BJ (cell line): ENCODE results near the gene LRRC4B. TPM values are rescaled to one million over a fixed set of nuclear protein-coding genes. Genes with fewer than 3 reads are reported as not detected.

Experiments
- CTCF ChIA-PET: fragments of 350-600 bp; formaldehyde crosslinking; extraction: SDS; loops from one replicate; lab custom pipeline; 2021; ENCODE audit warnings: antibody characterized with exemption, inconsistent platforms; lab: Yijun Ruan, JAX
- POLR2A ChIA-PET: fragments of 300-600 bp; sonication (Branson Sonifier 250); formaldehyde crosslinking; extraction: SDS; loops from one replicate; lab custom pipeline; 2021; ENCODE audit warnings: antibody characterized with exemption; lab: Charles Lee
- DNase-seq: peaks from one replicate; pipeline ENCODE4 v3.0.0-alpha.2; 2011; ENCODE audit warnings: low read depth
- H3K27me3 ChIP-seq: 2 replicates; pipeline ENCODE4 v1.6.0; 2011; ENCODE audit warnings: low read length; ENCODE audit not compliant: control insufficient read depth, insufficient read depth
- H3K36me3 ChIP-seq: 2 replicates; pipeline ENCODE4 v1.5.1; 2011; ENCODE audit warnings: low read length; ENCODE audit not compliant: control insufficient read depth, insufficient read depth
- H3K4me3 ChIP-seq: 2 replicates; pipeline ENCODE4 v1.5.1; 2011; ENCODE audit warnings: low read depth, mild to moderate bottlenecking, control low read depth, low read length
- CTCF ChIP-seq: IDR thresholded peaks from 2 replicates; pipeline ENCODE4 v1.5.1; 2011; ENCODE audit warnings: low read depth, mild to moderate bottlenecking, control low read depth, inconsistent platforms, low read length, moderate library complexity; ENCODE audit not compliant: insufficient read depth
- polyA plus RNA-seq: library from polyadenylated mRNA; depleted of rRNA; stranded (reverse); fragments of >200 nt; gene quantifications from 2 replicates; pipeline ENCODE4 v1.2.3, GENCODE V29; 2011

The LRRC4B gene
- polyA plus RNA-seq, 1 experiment: 0.06 TPM

- ChIA-PET CTCF (interaction anchor here (1.6 kb wide), 1 partner anchor 12 kb away, joined by 7 read pairs; no protein-coding TSS in a partner anchor), POLR2A (no interaction called here)
- DNase-seq: no peak
- TF ChIP-seq CTCF: no peak
- no peaks in the 10 kb centered on the region for H3K27me3 ChIP-seq
- no peaks in the 10 kb centered on the region for H3K36me3 ChIP-seq
- H3K4me3 ChIP-seq: no peak overlapping the region
Measured at GRCh38 chr19:50549059-50549926, 18.9 kb downstream of the LRRC4B start.

- CTCF ChIA-PET: interaction anchor here (1.2 to 1.5 kb wide), 2 partner anchors 8 to 11 kb away, joined by 4 to 6 read pairs; no protein-coding TSS in a partner anchor
- Histone ChIP-seq H3K4me3 (no peak overlapping the region), H3K27me3 (no peaks in the 10 kb centered on the region), H3K36me3 (no peaks in the 10 kb centered on the region)
- POLR2A ChIA-PET: no interaction called here
- TF ChIP-seq CTCF: no peak
- DNase-seq: no peak
Measured at GRCh38 chr19:50548191-50549058, 19.8 kb downstream of the LRRC4B start.

GRCh38 chr19:50547385-50548190, 20.6 kb downstream of the LRRC4B start:
- no peak for DNase-seq
- ChIA-PET CTCF (interaction anchor here (1.2 to 1.5 kb wide), 2 partner anchors 8 to 10 kb away, joined by 4 to 6 read pairs; no protein-coding TSS in a partner anchor), POLR2A (no interaction called here)
- TF ChIP-seq CTCF: no peak
- no peaks in the 10 kb centered on the region for H3K36me3 ChIP-seq
- H3K4me3 ChIP-seq: no peak overlapping the region
- H3K27me3 ChIP-seq: no peaks in the 10 kb centered on the region

GRCh38 chr19:50546527-50547221, 21.6 kb downstream of the LRRC4B start:
- CTCF ChIA-PET: interaction anchor here (1.5 kb wide), 1 partner anchor 9 kb away, joined by 6 read pairs; no protein-coding TSS in a partner anchor
- POLR2A ChIA-PET: no interaction called here
- H3K36me3 ChIP-seq: no peaks in the 10 kb centered on the region
- TF ChIP-seq CTCF: no peak
- H3K27me3 ChIP-seq: no peaks in the 10 kb centered on the region
- H3K4me3 ChIP-seq: no peak overlapping the region
- no peak for DNase-seq
